Activated B cell treated with CpG ODN at 0.5 μM for 24 hours (primary cell): ENCODE results near the gene XPC. TPM values are rescaled to one million over a fixed set of nuclear protein-coding genes. Genes with fewer than 3 reads are reported as not detected.
A peak's percentile ranks its signal among the peaks of the same experiment; 100 is the strongest.

ENCODE experiments used
- ATAC-seq: fragments of 200-7000 bp; cut with Tn5 transposase; one replicate; pipeline ENCODE4 v1.10.0; 2021; ENCODE audit warnings: low read depth, mild to moderate bottlenecking, moderate library complexity
- CTCF ChIA-PET: fragments of 350-600 bp; sonication (Branson Sonifier 250); formaldehyde crosslinking; loops from one replicate; lab custom pipeline; 2021; ENCODE audit warnings: antibody characterized with exemption; lab: Charles Lee
- POLR2A ChIA-PET: fragments of 350-600 bp; sonication (Branson Sonifier 250); formaldehyde crosslinking; loops from one replicate; lab custom pipeline; 2021; ENCODE audit warnings: antibody characterized with exemption; lab: Charles Lee
- DNase-seq: peaks from one replicate; pipeline ENCODE4 v3.0.0; 2022
- H3K27ac Mint-ChIP-seq: one replicate; pipeline ENCODE4 v1.8.0; 2020; ENCODE audit warnings: mixed read lengths
- H3K27me3 Mint-ChIP-seq: one replicate; pipeline ENCODE4 v1.8.0; 2021; ENCODE audit warnings: mixed read lengths
- H3K36me3 Mint-ChIP-seq: one replicate; pipeline ENCODE4 v1.8.0; 2021; ENCODE audit warnings: low read depth, mixed read lengths
- H3K4me1 Mint-ChIP-seq: one replicate; pipeline ENCODE4 v1.8.0; 2021; ENCODE audit warnings: mixed read lengths
- H3K4me3 Mint-ChIP-seq: one replicate; pipeline ENCODE4 v1.8.0; 2020; ENCODE audit warnings: mild to moderate bottlenecking, mixed read lengths
- H3K9me3 Mint-ChIP-seq: one replicate; pipeline ENCODE4 v1.8.0; 2020; ENCODE audit warnings: mixed read lengths
- CTCF ChIP-seq: fragments of 200-600 bp; IDR thresholded peaks from one replicate; pipeline ENCODE4 v1.8.0; 2022; ENCODE audit warnings: antibody characterized with exemption, mild to moderate bottlenecking
- intact Hi-C: fragments of 100-400 bp; cut with micrococcal nuclease; formaldehyde crosslinking; loops from one replicate; pipeline ENCODE4 v1.15.1; 2024
- total RNA-seq: library from RNA; stranded (reverse); gene quantifications from 2 replicates; pipeline ENCODE4 v1.2.3, GENCODE V29; 2022

Gene XPC
- total RNA-seq, 1 donor from 2014 or later: 35.4 TPM

- H3K27ac Mint-ChIP-seq: no peak overlapping the region
- DNase-seq (no peak), ATAC-seq (no peak)
- POLR2A ChIA-PET: no interaction called here
- peaks cover 77% of the 10 kb centered on the region for H3K36me3 Mint-ChIP-seq
- H3K9me3 Mint-ChIP-seq: no peaks in the 10 kb centered on the region
- intact Hi-C loops: no loop called here
- no peaks in the 10 kb centered on the region for H3K27me3 Mint-ChIP-seq
- CTCF ChIA-PET: no interaction called here
- no peak for TF ChIP-seq CTCF
- H3K4me1 Mint-ChIP-seq: peaks cover 4% of the 10 kb centered on the region
- H3K4me3 Mint-ChIP-seq: no peak overlapping the region
Measured at GRCh38 chr3:14150078-14150477, 28.3 kb downstream of the XPC start.

GRCh38 chr3:14148041-14148985, 30.1 kb downstream of the XPC start:
- ATAC-seq: no peak
- Mint-ChIP-seq H3K27ac (no peak overlapping the region), H3K4me1 (peaks cover 17% of the 10 kb centered on the region), H3K4me3 (no peak overlapping the region), H3K27me3 (no peaks in the 10 kb centered on the region), H3K9me3 (no peaks in the 10 kb centered on the region), H3K36me3 (peaks cover 70% of the 10 kb centered on the region)
- POLR2A ChIA-PET: no interaction called here
- intact Hi-C loops: no loop called here
- no peak for TF ChIP-seq CTCF
- no peak for DNase-seq
- CTCF ChIA-PET: no interaction called here

- peaks cover 66% of the 10 kb centered on the region for H3K36me3 Mint-ChIP-seq
- ATAC-seq (no peak), DNase-seq (no peak)
- TF ChIP-seq CTCF: no peak
- POLR2A ChIA-PET: no interaction called here
- CTCF ChIA-PET: no interaction called here
- H3K27me3 Mint-ChIP-seq: no peaks in the 10 kb centered on the region
- intact Hi-C loops: no loop called here
- H3K9me3 Mint-ChIP-seq: no peaks in the 10 kb centered on the region
- no peak overlapping the region for H3K27ac Mint-ChIP-seq
- no peak overlapping the region for H3K4me3 Mint-ChIP-seq
- peaks cover 20% of the 10 kb centered on the region for H3K4me1 Mint-ChIP-seq
Measured at GRCh38 chr3:14147617-14148016, 30.8 kb downstream of the XPC start.

- POLR2A ChIA-PET: no interaction called here
- peaks cover 20% of the 10 kb centered on the region for H3K4me1 Mint-ChIP-seq
- H3K36me3 Mint-ChIP-seq: peaks cover 66% of the 10 kb centered on the region
- H3K9me3 Mint-ChIP-seq: no peaks in the 10 kb centered on the region
- peak overlapping the region; percentile 65 for H3K27ac Mint-ChIP-seq
- intact Hi-C loops: no loop called here
- CTCF ChIA-PET: no interaction called here
- TF ChIP-seq CTCF: no peak
- DNase-seq: no peak
- no peak overlapping the region for H3K4me3 Mint-ChIP-seq
- no peak for ATAC-seq
- H3K27me3 Mint-ChIP-seq: no peaks in the 10 kb centered on the region
Measured at GRCh38 chr3:14147066-14147435, 31.4 kb downstream of the XPC start.

GRCh38 chr3:14146381-14147065, 31.9 kb downstream of the XPC start:
- H3K4me1 Mint-ChIP-seq: peaks cover 20% of the 10 kb centered on the region
- no peaks in the 10 kb centered on the region for H3K9me3 Mint-ChIP-seq
- H3K27ac Mint-ChIP-seq: peak overlapping the region; percentile 65
- ATAC-seq (no peak), DNase-seq (no peak)
- H3K36me3 Mint-ChIP-seq: peaks cover 67% of the 10 kb centered on the region
- no peak for TF ChIP-seq CTCF
- no peak overlapping the region for H3K4me3 Mint-ChIP-seq
- intact Hi-C loops: no loop called here
- POLR2A ChIA-PET: interaction anchor here (1.1 kb wide), 1 partner anchor 32 kb away, joined by 4 read pairs; the partner anchor contains the start of genes LSM3 and XPC
- H3K27me3 Mint-ChIP-seq: no peaks in the 10 kb centered on the region
- CTCF ChIA-PET: no interaction called here
